Hepatic stellate cell (primary cell): ENCODE results near the gene THAP6.
"Not testable (repeated sequence)": the region's sequence is repeated elsewhere in the genome, so short reads cannot be mapped to it uniquely, and the experiment has no call there.

ENCODE experiments used
- DNase-seq: peaks from one replicate; pipeline ENCODE4 v3.0.0; 2011; ENCODE audit warnings: low spot score

The THAP6 gene

DNA sequence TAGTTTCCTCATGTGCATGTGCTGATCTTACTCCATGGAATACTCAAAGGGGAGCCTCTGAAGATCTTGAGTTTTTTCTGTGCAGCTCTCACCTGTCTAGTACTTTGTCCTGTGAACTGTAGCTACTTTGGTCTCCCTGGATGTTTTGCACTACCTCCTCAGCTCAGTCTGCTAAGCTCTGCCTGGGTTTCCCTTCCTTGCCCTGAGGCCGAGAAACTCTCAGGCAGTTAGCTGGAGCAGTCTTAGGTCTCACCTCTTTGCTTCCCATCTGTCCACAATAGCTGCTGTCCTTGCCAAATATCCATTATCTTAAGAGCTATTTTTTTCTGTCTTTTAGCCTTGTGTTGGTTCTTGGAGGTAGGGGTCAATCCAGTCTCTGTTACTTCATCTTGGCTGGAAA is 11.6 kb downstream of the THAP6 start:
- DNase-seq = no peak

GRCh38 chr4:75527482-75527881 is 13.2 kb downstream of the THAP6 start:
- no peak for DNase-seq

DNA sequence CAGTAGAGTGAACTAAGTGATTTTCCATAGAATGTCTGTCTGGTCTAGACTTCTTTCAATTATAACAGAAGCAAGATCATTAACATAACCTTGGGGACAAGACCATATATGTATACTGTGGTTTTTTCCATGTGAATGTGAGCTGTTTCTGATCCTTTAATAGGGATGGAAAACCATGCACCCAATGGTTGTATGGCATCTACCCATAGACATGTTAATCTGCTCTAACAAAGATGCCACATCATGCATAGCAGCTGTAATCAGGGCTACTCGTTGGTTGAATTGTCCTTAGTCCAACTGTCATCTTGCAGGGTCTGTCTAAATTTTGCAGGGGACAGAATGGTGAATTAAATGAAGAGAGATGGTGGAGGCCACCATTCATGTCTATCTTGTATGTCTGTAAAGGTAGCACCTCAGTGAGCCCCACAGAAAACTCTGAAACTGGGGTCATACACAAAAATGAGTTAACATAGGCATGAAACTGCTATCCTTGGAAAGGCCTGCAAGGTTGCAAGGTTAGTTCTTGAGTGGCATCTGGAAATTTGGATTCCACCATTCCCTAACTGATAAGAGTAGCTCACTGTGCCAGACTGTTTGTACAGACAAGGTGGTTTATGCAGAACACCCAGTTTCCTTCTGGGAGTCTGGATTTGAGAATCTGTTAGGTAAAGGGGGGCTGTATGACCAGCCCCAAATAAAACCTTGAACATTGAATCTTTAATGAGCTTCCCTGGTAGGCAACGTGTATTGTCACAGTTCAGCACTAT is 16.5 kb downstream of the THAP6 start:
- DNase-seq = no peak

DNA sequence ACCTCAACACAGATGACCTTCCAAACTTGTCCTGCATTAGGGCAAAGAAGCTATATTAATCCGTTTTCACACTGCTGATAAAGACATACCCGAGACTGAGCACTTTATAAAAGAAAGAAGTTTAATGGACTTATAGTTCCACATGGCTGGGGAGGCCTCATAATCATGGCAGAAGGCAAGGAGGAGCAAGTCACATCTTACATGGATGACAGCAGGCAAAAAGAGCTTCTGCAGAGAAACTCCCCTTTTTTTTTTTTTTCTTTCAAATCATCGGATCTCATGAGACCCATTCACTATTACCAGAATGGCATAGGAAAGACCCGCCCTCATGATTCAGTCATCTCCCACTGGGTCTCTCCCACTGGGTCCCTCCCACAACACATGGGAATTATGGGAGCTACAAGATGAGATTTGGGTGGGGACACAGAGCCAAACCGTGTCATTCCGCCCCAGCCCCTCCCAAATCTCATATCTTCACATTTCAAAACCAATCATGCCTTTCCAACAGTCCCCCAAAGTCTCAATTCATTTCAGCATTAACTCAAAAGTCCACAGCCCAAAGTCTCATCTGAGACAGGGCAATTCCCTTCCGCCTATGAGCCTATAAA is 17.4 kb downstream of the THAP6 start:
- DNase-seq = not testable (repeated sequence)

DNA sequence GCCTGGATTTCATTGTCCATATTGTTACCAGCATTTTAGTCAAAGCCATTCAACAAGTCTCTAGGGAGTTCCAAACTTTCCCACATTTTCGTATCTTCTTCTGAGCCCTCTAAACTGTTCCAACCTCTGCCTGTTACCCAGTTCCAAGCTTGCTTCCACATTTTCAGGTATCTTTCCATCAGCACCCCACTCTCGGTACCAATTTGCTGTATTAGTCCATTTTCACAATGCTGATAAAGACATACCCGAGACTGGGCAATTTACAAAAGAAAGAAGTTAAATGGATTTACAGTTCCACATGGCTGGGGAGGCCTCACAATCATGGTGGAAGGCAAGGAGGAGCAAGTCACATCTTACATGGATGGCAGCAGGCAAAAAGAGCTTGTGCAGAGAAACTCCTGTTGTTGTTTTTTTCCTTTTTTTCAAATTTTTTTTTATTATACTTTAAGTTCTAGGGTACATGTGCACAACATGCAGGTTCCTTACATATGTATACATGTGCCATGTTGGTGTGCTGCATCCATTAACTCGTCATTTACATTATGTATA is 19.1 kb downstream of the THAP6 start:
- not testable (repeated sequence) for DNase-seq

DNA sequence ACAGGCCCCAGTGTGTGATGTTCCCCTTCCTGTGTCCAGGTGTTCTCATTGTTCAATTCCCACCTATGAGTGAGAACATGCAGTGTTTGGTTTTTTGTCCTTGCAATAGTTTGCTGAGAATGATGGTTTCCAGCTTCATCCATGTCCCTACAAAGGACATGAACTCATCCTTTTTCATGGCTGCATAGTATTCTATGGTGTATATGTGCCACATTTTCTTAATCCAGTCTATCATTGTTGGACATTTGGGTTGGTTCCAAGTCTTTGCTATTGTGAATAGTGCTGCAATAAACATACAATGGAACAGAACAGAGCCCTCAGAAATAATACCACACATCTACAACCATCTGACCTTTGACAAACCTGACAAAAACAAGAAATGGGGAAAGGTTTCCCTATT is 19.7 kb downstream of the THAP6 start:
- not testable (repeated sequence) for DNase-seq

- DNase-seq = not testable (repeated sequence)
These were observed 23.0 kb downstream of the THAP6 start for GRCh38 chr4:75537308-75537707.

- DNase-seq = peak; percentile 41
These were observed 28.6 kb downstream of the THAP6 start for GRCh38 chr4:75542824-75543223.

GRCh38 chr4:75544220-75544619 is 29.9 kb downstream of the THAP6 start:
- not testable (repeated sequence) for DNase-seq

DNA sequence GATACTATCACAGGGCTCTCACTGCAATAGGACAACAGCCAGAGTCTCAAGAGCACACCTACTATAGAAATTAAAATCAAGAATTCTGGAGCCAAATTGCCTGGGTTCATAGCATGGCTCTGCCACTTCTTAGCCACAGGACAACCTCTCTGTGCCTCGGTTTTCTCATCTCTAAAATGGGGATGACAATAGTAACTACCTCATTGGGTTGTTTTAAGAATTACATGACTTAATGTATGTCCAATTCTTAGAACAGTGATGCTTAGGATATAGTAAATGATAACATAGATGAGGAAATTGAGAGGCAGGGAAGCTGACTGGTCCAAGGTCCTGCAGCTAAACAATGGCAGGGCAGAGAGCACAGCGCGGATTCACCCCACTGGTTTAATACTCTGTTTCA is 30.6 kb downstream of the THAP6 start:
- no peak for DNase-seq

- no peak for DNase-seq
These were observed 31.3 kb downstream of the THAP6 start for GRCh38 chr4:75545526-75545925.

GRCh38 chr4:75547647-75548387 is 33.5 kb downstream of the THAP6 start:
- DNase-seq = no peak

DNA sequence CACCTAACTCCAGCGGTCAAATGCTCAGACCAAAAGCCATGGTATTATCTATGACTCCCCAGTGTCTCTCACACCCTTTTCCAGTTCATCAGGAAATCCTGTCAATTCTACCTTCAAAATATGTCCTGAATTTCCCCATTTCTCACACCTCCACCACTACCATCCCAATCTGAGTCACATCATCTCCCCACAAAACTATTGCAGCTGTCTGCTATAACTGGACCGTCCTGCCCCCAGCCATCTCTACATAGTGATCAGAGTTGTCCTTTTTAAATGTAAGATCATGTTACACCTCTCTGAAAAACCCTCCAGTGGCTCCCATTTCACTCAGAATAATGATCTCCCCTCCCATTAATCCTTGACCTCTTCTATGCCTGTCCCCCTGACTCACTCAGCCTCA is 34.7 kb downstream of the THAP6 start:
- DNase-seq = no peak

DNA sequence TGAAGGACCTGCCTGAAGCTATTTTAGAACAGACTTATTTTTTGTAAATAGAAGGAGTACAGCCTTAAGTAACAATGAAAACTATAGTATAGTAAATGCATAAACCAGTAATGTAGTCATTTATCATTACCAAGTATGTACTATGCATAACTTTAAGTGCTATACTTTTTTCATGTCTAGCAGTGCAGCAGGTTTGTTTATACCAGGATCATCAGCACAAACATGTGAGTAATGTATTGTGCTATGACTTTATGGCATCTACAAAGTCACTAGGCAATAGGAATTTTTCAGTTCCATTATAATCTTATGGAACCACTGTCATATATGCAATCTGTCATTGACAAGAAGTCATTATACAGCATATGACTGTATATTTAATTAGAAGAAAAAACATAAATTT is 38.2 kb downstream of the THAP6 start:
- no peak for DNase-seq

DNA sequence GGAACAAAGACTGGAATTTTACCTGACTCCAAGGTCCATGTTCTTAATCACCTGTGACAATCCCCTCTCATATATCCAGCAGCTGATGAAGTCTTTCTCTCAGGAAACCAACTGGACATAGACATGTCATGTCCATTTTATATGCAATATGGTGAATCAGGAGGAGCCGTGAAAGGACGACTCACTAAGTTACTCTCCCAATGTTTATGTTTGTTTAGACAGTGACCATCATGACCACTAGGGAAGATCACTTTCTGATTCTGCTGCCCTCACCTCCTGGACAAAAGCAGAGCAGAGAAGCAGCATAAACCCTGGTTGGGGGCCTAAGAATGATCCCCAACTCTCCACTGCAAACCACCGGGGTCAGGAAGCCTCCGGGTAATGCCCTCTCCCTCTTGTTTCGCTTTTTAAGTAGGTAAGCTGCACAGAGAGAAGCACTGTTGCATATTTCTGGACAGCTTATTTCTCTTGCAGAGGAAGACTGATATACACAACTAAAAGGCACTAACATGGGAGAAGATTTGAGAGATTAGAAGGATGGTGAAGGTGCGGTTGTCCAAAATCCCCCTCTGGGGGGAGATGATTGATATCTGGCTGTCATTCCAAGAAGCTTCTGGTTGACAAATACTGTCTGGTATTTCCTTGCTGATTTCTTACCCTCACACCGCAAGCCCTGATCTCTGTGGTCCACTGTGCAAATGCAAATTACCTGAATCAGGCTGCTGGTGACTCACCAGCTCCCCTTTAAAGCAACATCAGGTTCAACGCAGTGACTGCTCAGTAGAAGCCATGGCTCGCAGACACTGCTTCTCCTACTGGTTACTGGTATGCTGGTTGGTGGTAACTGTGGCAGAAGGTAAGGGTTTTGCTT is 41.3 kb downstream of the THAP6 start, which contains the start of gene ODAPH:
TSS of gene ODAPH (plus strand) at position 773 of the 871 bp plus-strand sequence. CDS start at position 790, 17 bp downstream.
- DNase-seq = peak; percentile 22

DNA sequence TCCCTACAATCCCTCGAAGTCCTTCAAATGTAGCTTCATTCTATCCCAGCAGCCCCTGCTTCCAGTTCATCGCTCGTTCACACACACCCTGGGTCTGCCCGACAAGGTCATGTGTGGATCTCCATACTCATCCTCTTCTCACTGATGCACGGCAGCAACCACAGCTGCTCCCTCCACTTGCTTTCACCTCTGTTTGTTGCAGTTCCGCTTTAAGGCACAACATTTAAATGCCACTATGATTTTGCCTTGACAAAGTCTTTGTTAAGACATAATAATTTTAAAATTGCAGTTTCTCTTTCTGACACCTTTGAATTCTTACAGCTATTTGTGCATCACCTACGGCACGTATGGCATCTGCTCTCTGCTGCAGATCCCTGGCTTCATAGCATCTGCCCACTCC is 43.4 kb downstream of the THAP6 start:
- DNase-seq = no peak

DNA sequence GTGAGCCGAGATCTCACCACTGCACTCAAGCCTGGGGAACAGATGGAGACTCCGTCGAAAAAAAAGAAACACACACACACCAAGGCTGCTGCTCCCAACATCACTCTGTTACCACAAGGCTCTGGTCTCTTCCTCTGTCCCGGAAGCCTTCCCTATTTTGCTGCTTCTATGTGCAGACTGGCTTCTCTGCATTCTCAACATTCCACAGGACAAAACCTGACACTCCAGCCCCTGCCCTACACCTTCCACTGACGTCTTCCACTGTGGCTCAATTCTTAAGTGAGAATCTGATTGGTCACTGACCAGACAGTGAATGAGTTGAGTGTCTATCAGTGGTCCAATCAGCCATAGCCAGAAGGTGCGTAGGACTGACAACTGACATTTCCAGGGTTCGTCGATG is 47.5 kb downstream of the THAP6 start:
- DNase-seq = no peak

DNA sequence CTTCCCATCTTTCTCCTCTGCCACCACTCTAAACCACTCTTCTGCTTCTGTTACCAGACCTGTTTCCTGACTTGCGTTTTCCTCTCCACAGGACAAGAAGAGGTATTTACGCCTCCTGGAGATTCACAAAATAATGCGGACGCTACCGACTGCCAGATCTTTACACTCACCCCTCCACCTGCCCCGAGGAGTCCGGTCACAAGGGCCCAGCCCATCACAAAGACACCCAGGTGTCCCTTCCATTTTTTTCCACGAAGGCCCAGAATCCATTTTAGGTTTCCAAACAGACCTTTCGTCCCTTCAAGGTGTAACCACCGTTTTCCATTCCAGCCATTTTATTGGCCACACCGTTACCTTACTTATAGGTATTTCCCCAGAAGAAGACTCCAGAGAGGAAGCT is 49.8 kb downstream of the THAP6 start:
- no peak for DNase-seq

DNA sequence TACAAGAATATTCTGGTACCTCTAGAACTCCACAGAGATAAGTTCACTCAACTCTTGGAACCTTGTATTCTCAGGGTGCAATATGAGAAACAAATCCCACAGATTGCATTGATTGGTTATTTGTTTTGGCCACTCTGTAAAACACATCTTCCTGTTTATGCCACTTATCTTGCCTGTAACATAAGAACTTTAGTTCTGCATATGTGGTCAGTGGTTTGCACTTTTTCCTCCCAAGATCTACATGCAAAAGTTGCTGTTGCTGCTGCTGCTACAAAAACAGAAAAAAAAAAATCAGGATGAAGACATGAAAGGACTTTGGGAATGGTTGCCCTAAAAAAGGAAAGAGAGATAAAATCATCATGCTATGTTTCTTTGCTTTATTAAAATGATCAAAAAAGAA is 51.2 kb downstream of the THAP6 start:
- no peak for DNase-seq

GRCh38 chr4:75566911-75567310 is 52.6 kb downstream of the THAP6 start:
- DNase-seq = no peak

DNA sequence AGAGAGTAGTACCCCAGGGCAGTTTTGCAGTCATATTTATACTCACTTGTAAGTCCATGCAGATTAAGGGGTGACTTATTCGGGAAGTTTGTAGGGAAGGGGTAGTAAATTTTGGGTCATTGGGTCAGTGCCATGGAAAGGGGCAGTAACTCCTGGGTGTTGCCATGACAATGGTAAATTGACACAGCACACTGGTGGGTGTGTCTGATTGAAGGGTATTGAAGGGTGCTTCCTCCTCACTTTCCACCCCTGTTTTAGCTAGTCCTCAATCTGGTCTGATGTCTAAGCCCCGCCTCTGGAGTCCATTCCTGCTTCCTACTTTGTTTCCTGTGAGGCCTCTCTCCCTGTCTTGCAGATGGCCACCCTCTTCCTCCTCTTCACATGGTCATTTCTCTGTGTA is 53.5 kb downstream of the THAP6 start:
- DNase-seq = no peak
